Glomerular visceral epithelial cell (primary cell): Measurements from ENCODE around the gene SPDYE4.

Experiments used
- DNase-seq: peaks from one replicate; pipeline ENCODE4 v3.0.0-alpha.2; 2016; ENCODE audit errors: extremely low spot score

The SPDYE4 gene

GRCh38 chr17:8712698-8713097 lies 45.6 kb downstream of the SPDYE4 start:
- no peak for DNase-seq

GRCh38 chr17:8711291-8711690 lies 47.1 kb downstream of the SPDYE4 start:
- no peak for DNase-seq

DNA sequence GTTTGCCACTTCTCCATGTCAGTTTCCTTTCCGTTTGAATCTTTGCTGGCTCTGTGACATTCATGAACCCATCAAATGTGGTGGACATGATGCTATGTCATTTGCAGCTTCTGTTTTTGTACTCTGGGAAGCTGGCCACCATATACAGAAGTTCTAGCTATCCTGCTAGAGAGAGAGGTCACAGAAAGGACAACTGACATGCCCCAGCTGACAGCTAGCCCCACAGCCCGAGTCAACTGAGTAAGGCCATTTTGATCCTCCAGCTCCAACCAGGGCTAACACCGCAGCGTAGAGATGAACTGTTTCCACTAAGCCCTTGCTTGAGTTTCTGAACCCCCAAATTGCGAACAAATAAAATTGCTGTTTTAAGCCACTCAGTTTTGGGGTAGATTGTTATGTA lies 47.5 kb downstream of the SPDYE4 start:
- DNase-seq, result no peak

DNA sequence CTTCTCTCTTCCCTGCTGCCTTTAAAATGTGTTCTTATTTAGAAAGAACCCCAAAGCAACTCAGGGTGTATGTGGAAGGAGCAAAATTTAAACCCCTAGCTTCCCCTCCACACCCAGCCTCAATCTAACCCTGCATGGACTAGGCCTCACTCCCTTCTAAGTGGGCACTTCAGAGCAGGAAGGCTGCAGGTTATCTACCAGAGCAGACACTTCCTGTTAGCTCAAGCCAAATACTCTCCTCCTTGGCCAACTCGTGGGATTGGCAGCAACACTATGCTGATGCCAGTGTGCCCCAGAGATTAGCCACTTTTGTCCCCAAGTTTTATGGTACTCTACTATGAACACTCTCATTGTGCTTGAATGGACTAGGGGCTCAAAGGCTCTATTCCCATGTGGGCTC lies 49.3 kb downstream of the SPDYE4 start:
- no peak for DNase-seq

- DNase-seq, result no peak
Measured at GRCh38 chr17:8708025-8708461, 50.3 kb downstream of the SPDYE4 start.

DNA sequence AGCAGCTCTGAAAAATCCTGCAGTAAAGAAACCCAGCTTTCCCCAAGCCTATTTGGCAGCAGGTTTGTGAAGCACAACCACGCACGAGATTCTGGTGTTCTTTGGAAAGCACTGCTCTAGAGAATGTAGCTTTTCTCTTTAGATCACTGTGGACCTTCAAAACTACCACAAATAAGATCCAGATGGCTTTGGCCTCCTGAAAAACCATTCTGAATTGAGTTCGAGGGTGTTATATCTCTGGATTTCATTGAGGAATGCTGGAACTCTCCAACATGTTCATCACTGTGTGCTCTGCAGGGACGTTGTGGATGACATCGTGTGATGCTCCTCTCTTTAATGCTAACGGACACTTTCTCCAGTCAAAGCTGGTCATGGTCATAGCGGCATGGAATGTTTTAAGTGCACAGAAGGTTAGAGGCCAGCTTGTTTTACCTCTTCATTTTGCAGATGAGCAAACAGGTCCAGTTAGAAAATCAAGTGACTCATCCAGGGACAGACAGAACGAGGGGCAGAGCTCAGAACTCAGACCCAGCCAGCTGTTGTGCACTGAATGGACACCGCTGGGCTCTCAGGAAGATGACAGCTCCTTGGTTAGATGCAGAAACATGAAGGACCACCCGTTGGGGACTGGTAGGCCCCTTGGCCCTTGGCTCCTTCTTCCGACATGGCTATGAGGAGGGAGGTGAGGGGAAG lies 50.9 kb downstream of the SPDYE4 start:
- no peak for DNase-seq

DNA sequence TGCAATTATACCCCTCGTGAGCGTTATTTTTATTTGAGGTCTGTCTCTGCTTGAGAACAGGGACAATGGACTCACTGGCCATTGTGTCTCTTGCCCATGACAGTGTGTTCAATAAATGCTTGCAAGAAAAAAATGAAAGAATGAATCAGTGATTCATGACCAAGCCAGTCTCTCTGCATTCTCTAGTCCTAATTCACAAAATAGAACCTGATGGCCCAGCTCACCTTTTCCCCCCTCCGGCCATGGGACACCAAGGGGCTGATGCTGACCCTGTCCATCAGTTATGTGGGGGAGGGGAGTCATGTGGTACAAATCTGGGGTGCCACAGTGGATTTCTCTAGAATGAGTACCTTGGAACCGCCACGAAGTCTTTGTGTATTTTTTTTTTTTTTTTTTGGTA lies 51.9 kb downstream of the SPDYE4 start:
- DNase-seq, result no peak

- no peak for DNase-seq
Measured at GRCh38 chr17:8705427-8705826, 52.9 kb downstream of the SPDYE4 start.

GRCh38 chr17:8703001-8703400 lies 55.3 kb downstream of the SPDYE4 start:
- DNase-seq, result no peak

DNA sequence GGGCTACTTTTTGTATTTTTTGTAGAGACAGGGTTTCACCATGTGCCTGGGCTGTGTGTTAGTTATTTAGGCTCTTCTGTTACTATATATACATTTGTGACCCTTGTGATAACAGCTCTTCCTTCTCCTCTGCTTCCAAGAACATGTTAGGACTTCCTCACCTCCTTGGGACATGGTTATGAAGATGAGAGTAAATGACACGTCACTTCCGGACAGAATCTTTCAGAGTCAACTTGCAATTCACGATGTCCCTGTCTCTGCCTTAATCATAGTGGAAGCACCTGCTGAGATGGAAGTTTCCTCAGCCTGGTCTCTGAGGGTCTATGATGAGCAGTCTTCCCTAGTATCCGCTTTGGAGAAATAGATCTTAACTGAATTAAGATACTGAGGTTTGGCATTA lies 56.6 kb downstream of the SPDYE4 start:
- DNase-seq, result no peak

DNA sequence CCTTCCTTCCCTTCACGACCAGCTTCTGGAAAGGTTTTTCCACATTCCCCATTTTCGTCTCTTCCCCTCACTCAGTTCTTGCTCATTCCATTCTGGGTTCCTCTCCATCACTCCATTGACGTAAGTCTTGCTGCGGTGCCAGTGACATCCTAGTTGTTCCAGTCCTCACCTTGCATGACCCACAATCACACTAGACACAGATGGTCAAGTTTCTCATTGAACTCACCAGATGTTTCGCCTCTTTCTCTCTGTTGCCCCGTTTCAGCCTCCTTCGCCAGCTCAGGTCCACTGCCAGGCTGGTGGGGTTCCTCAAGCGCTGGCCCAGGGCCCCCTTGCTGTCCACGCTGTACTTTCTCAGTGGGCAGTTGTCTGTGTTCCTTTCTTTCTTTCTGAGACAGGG lies 57.1 kb downstream of the SPDYE4 start:
- no peak for DNase-seq
